Endothelial cell of umbilical vein (primary cell): ENCODE results near the gene COG4. TPM values are rescaled to one million over a fixed set of nuclear protein-coding genes. Genes with fewer than 3 reads are reported as not detected.

Experiments used
- BruUV-seq: library from RNA; stranded (reverse); fragments of 400-500 nt; replicated peaks from 2 replicates; lab custom pipeline; 2021; lab: Mats Ljungman, UMichigan
- CTCF ChIA-PET: fragments of 300-600, 350-600 bp; sonication (Branson Sonifier 250); formaldehyde crosslinking; loops from one replicate; lab custom pipeline; 2021; ENCODE audit warnings: antibody characterized with exemption, inconsistent platforms; lab: Charles Lee
- POLR2A ChIA-PET: fragments of 300-600, 350-600 bp; sonication (Branson Sonifier 250); formaldehyde crosslinking; loops from one replicate; lab custom pipeline; 2021; ENCODE audit warnings: antibody characterized with exemption, inconsistent platforms; lab: Charles Lee
- DNase-seq: peaks from one replicate; pipeline ENCODE4 v3.0.0-alpha.2; 2011; ENCODE audit warnings: low read depth, low spot score
- FAIRE-seq: peaks from 2 replicates; lab custom pipeline; 2011; peaks lifted over from hg19 to GRCh38; lab: Jason Lieb, UNC
- H2AFZ ChIP-seq: 2 replicates; pipeline ENCODE4 v1.6.0; 2012; ENCODE audit warnings: low read depth, low read length, control low read depth, inconsistent platforms
- H3K27ac ChIP-seq: 2 replicates; pipeline ENCODE4 v1.5.1; 2011; ENCODE audit warnings: low read depth, mild to moderate bottlenecking, control low read depth, low read length, moderate library complexity; ENCODE audit not compliant: insufficient read depth
- H3K27me3 ChIP-seq, 2 experiments: 2 replicates each; pipeline versions ENCODE4 v1.6.0 to v1.6.1; 2011; ENCODE audit warnings: low read length in 2 of 2, mixed read lengths in 1 of 2; ENCODE audit not compliant: control insufficient read depth in 2 of 2, insufficient read depth in 2 of 2
- H3K36me3 ChIP-seq, 2 experiments: 2 replicates in 1 of 2; 3 replicates in 1 of 2; pipeline ENCODE4 v1.5.1; 2011; ENCODE audit warnings: low read length in 2 of 2, mild to moderate bottlenecking in 1 of 2, moderate library complexity in 1 of 2; ENCODE audit not compliant: control insufficient read depth in 2 of 2, insufficient read depth in 2 of 2; ENCODE audit errors: extremely low read depth in 1 of 2
- H3K4me1 ChIP-seq: 3 replicates; pipeline ENCODE4 v1.5.1; 2011; ENCODE audit warnings: mild to moderate bottlenecking, low read length; ENCODE audit not compliant: control insufficient read depth, insufficient read depth; ENCODE audit errors: extremely low read depth
- H3K4me2 ChIP-seq: 2 replicates; pipeline ENCODE4 v1.6.1; 2011; ENCODE audit warnings: low read length, control low read depth, mixed read lengths; ENCODE audit not compliant: insufficient read depth
- H3K4me3 ChIP-seq, 3 experiments: fragments of 200-600 bp in 1 of 3; sonication (generic), shearing (Covaris generic) in 1 of 3; replicated peaks in 1 of 3; 2 replicates each; pipeline ENCODE4 v1.5.1; 2011 to 2016; ENCODE audit warnings: control low read depth in 3 of 3, low read length in 3 of 3, mild to moderate bottlenecking in 2 of 3, inconsistent platforms in 1 of 3, low read depth in 1 of 3, moderate library complexity in 1 of 3; ENCODE audit not compliant: insufficient read depth in 1 of 3
- H3K79me2 ChIP-seq: 2 replicates; pipeline ENCODE4 v1.6.0; 2012; ENCODE audit warnings: low read length, inconsistent platforms; ENCODE audit not compliant: control insufficient read depth, insufficient read depth
- H3K9ac ChIP-seq: replicated peaks from 2 replicates; pipeline ENCODE3; 2011; ENCODE audit warnings: low read length, control low read depth; ENCODE audit not compliant: insufficient read depth; ENCODE audit errors: extremely low read depth
- H3K9me1 ChIP-seq: replicated peaks from 3 replicates; pipeline ENCODE4 v1.6.0; 2011; ENCODE audit warnings: mild to moderate bottlenecking, low read length; ENCODE audit not compliant: control insufficient read depth, insufficient read depth; ENCODE audit errors: extremely low read depth
- H3K9me3 ChIP-seq: replicated peaks from 2 replicates; pipeline ENCODE4 v1.5.1; 2012; ENCODE audit warnings: low read length, inconsistent platforms; ENCODE audit not compliant: control insufficient read depth, insufficient read depth
- H4K20me1 ChIP-seq: replicated peaks from 2 replicates; pipeline ENCODE3; 2011; ENCODE audit warnings: mild to moderate bottlenecking, low read length; ENCODE audit not compliant: control insufficient read depth, insufficient read depth; ENCODE audit errors: extremely low read depth
- EZH2 ChIP-seq: IDR thresholded peaks from 2 replicates; pipeline ENCODE4 v1.6.1; 2012; ENCODE audit warnings: borderline replicate concordance, low read depth, mild to moderate bottlenecking, moderate library complexity, low read length, inconsistent platforms; ENCODE audit not compliant: severe bottlenecking
- FOS ChIP-seq: IDR thresholded peaks from 2 replicates; pipeline ENCODE4 v1.6.1; 2011; ENCODE audit warnings: mild to moderate bottlenecking, low read length, moderate library complexity, borderline replicate concordance; ENCODE audit not compliant: insufficient read depth
- GATA2 ChIP-seq: IDR thresholded peaks from 2 replicates; pipeline ENCODE4 v1.7.0; 2011; ENCODE audit warnings: low read depth, mild to moderate bottlenecking, moderate library complexity, mixed read lengths, low read length; ENCODE audit not compliant: insufficient read length, insufficient read depth
- JUN ChIP-seq: IDR thresholded peaks from 2 replicates; pipeline ENCODE4 v1.6.1; 2011; ENCODE audit warnings: borderline replicate concordance, low read depth; ENCODE audit not compliant: insufficient read length, insufficient read depth
- MYC ChIP-seq: IDR thresholded peaks from one replicate; pipeline ENCODE4 v1.6.1; 2011; ENCODE audit warnings: mild to moderate bottlenecking, low read depth, low read length
- POLR2A ChIP-seq: IDR thresholded peaks from 2 replicates; pipeline ENCODE4 v1.6.1; 2012; ENCODE audit warnings: low read depth, mild to moderate bottlenecking, control low read depth, low read length
- POLR2AphosphoS5 ChIP-seq: IDR thresholded peaks from 2 replicates; pipeline ENCODE4 v1.6.1; 2012; ENCODE audit warnings: low read depth, mild to moderate bottlenecking, control low read depth, low read length, moderate library complexity; ENCODE audit not compliant: insufficient read depth
- dilution Hi-C: fragments of 300-500 bp; cut with MboI; formaldehyde crosslinking; loops from one replicate; pipeline ENCODE4 v1.15.0; 2019; ENCODE audit warnings: low sequenced_read_pairs; ENCODE audit not compliant: extremely low pct_ligation_motif_present
- intact Hi-C: fragments of 100-400 bp; cut with micrococcal nuclease; formaldehyde crosslinking; loops from one replicate; pipeline ENCODE4 v1.10.0; 2022
- polyA plus RNA-seq, 4 experiments: library from polyadenylated mRNA; depleted of rRNA in 3 of 4; stranded (reverse) in 3 of 4; unstranded in 1 of 4; fragments of >200 nt; gene quantifications; 2 replicates each; pipeline versions ENCODE4 v1.2.1 to v1.2.3, GENCODE V29; 2011 to 2012; ENCODE audit warnings: missing spikeins in 1 of 4
- total RNA-seq: library from RNA; stranded (reverse); gene quantifications from 2 replicates; pipeline ENCODE4 v1.2.3, GENCODE V29; 2021
- TF ChIP-seq, protein P1 (sequence below), 2 donors: IDR thresholded peaks; 1 replicate in 1 of 2; 2 replicates in 1 of 2; pipeline ENCODE4 v1.5.1; 2011; ENCODE audit warnings: low read length in 2 of 2, mild to moderate bottlenecking in 2 of 2, moderate library complexity in 2 of 2, control low read depth in 1 of 2, inconsistent platforms in 1 of 2, low read depth in 1 of 2; ENCODE audit not compliant: insufficient read depth in 1 of 2; ENCODE audit errors: extremely low read depth in 1 of 2
- TF ChIP-seq, protein P2 (sequence below): IDR thresholded peaks from 2 replicates; pipeline ENCODE4 v1.6.1; 2011; ENCODE audit not compliant: insufficient read depth, insufficient read length

Gene COG4
- total and polyA plus RNA-seq, 2 donors (not counting 3 experiments of a cell fraction or from before 2014, with no cell fraction given): 53.7 to 61.2 TPM

DNA sequence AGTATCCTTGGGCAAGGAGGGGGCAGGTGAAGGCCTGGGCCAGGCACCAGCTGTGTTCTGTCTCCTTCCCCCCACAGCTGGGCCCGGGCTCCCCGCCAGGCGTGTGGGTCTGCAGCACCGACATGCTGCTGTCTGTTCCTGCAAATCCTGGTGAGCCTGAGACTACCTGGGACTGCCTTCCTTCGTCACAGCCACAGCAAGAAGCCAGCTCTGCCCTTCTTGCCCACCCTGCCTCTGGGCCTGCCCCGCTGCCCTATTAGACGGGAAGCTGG lies 56.6 kb downstream of the COG4 start:
- POLR2A ChIA-PET: interaction anchor here (0.6 kb wide), 1 partner anchor 15 kb away, joined by 7 read pairs; no protein-coding TSS in a partner anchor
- Histone ChIP-seq H2AFZ (no peak overlapping the region), H4K20me1 (no peaks in the 10 kb centered on the region), H3K27ac (no peak overlapping the region), H3K36me3 (peaks cover 0 to 7% of the 10 kb centered on the region in 2 experiments), H3K79me2 (no peaks in the 10 kb centered on the region), H3K27me3 (no peaks in the 10 kb centered on the region), H3K4me1 (no peaks in the 10 kb centered on the region), H3K9ac (no peak overlapping the region), H3K9me3 (no peaks in the 10 kb centered on the region), H3K4me3 (no peak overlapping the region), H3K4me2 (no peak overlapping the region), H3K9me1 (no peaks in the 10 kb centered on the region)
- intact Hi-C loops (no loop called here), dilution Hi-C loops (no loop called here)
- no peak for DNase-seq
- CTCF ChIA-PET: no interaction called here
- TF ChIP-seq MYC: no peak
- TF ChIP-seq, protein P1, sequence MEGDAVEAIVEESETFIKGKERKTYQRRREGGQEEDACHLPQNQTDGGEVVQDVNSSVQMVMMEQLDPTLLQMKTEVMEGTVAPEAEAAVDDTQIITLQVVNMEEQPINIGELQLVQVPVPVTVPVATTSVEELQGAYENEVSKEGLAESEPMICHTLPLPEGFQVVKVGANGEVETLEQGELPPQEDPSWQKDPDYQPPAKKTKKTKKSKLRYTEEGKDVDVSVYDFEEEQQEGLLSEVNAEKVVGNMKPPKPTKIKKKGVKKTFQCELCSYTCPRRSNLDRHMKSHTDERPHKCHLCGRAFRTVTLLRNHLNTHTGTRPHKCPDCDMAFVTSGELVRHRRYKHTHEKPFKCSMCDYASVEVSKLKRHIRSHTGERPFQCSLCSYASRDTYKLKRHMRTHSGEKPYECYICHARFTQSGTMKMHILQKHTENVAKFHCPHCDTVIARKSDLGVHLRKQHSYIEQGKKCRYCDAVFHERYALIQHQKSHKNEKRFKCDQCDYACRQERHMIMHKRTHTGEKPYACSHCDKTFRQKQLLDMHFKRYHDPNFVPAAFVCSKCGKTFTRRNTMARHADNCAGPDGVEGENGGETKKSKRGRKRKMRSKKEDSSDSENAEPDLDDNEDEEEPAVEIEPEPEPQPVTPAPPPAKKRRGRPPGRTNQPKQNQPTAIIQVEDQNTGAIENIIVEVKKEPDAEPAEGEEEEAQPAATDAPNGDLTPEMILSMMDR (IDR thresholded peaks at IDR 0.05; ENCODE audit: extremely low read depth in 1 of 2, insufficient read depth in 1 of 2, low read depth in 1 of 2, low read length in 2 of 2): no peak
- TF ChIP-seq POLR2AphosphoS5: no peak
- no peak for TF ChIP-seq EZH2
- TF ChIP-seq, protein P2, sequence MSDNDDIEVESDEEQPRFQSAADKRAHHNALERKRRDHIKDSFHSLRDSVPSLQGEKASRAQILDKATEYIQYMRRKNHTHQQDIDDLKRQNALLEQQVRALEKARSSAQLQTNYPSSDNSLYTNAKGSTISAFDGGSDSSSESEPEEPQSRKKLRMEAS: no peak
- TF ChIP-seq JUN: no peak
- TF ChIP-seq GATA2: no peak
- no peak for TF ChIP-seq FOS
- no peak for TF ChIP-seq POLR2A
- FAIRE-seq: no peak
- no TSS peak for BruUV-seq
